DMS 273 (cell line): ENCODE data around the gene KHDC4.
"Not testable (repeated sequence)": the region's sequence is repeated elsewhere in the genome, so short reads cannot be mapped to it uniquely, and the experiment has no call there.

ENCODE experiments used
- DNase-seq: peaks from one replicate; lab custom pipeline; 2025; ENCODE audit not compliant: unreplicated experiment; lab: John Stamatoyannopoulos, UW

The KHDC4 gene

GRCh38 chr1:155941845-155942531 is 7.8 kb upstream of the KHDC4 start:
- no peak for DNase-seq

GRCh38 chr1:155940993-155941844 is 7.0 kb upstream of the KHDC4 start, which contains the start of gene RXFP4:
Gene RXFP4, plus strand, starts transcription at chr1:155941638. Its CDS starts 72 bp downstream, at chr1:155941710.
- DNase-seq: peak; percentile 65

- peak; percentile 82 for DNase-seq
Observed at GRCh38 chr1:155940482-155940992, 6.3 kb upstream of the KHDC4 start.

GRCh38 chr1:155938220-155938627 is 4.0 kb upstream of the KHDC4 start:
- DNase-seq: peak; percentile 91

- peak; percentile 77 for DNase-seq
Observed at GRCh38 chr1:155934936-155935590, 850 bp upstream of the KHDC4 start.

GRCh38 chr1:155933591-155934096 is 569 bp downstream of the KHDC4 start:
- peak; percentile 56 for DNase-seq

- DNase-seq: no peak
Observed at GRCh38 chr1:155932487-155932886, 1.7 kb downstream of the KHDC4 start.

- DNase-seq: no peak
Observed at GRCh38 chr1:155932081-155932480, 2.1 kb downstream of the KHDC4 start.

GRCh38 chr1:155931332-155932038 is 2.7 kb downstream of the KHDC4 start:
- no peak for DNase-seq

GRCh38 chr1:155930725-155931124 is 3.5 kb downstream of the KHDC4 start:
- not testable (repeated sequence) for DNase-seq

GRCh38 chr1:155929057-155929456 is 5.2 kb downstream of the KHDC4 start:
- no peak for DNase-seq

GRCh38 chr1:155925506-155925905 is 8.7 kb downstream of the KHDC4 start:
- no peak for DNase-seq

GRCh38 chr1:155920717-155921116 is 13.5 kb downstream of the KHDC4 start:
- no peak for DNase-seq

GRCh38 chr1:155919801-155920200 is 14.4 kb downstream of the KHDC4 start:
- DNase-seq: no peak

- no peak for DNase-seq
Observed at GRCh38 chr1:155918660-155919059, 15.6 kb downstream of the KHDC4 start.

- peak; percentile 61 for DNase-seq
Observed at GRCh38 chr1:155913969-155914757, 20.1 kb downstream of the KHDC4 start.

- DNase-seq: no peak
Observed at GRCh38 chr1:155912056-155912536, 22.1 kb downstream of the KHDC4 start.

- peak; percentile 94 for DNase-seq
Observed at GRCh38 chr1:155911156-155912055, 22.8 kb downstream of the KHDC4 start, which contains the start of gene RIT1. Gene RIT1, minus strand, starts transcription at chr1:155911349. Its CDS starts 588 bp downstream, at chr1:155910761.
